SK-N-SH (cell line): ENCODE measurements around the gene SEZ6L. TPM values are rescaled to one million over a fixed set of nuclear protein-coding genes. Genes with fewer than 3 reads are reported as not detected.

Source experiments
- CTCF ChIA-PET: fragments of 300-600, 350-600 bp; formaldehyde crosslinking; extraction: SDS; loops from one replicate; lab custom pipeline; 2021; lab: Yijun Ruan, JAX
- POLR2A ChIA-PET: fragments of 350-600 bp; sonication (Branson Sonifier 250); formaldehyde crosslinking; extraction: SDS; loops from one replicate; lab custom pipeline; 2020; ENCODE audit warnings: antibody characterized with exemption, inconsistent platforms; lab: Yijun Ruan, JAX
- DNase-seq: peaks from one replicate; pipeline ENCODE4 v3.0.0; 2012
- H2AFZ ChIP-seq: fragments of 200-600 bp; sonication (generic); 2 replicates; pipeline ENCODE4 v1.8.1; 2016; ENCODE audit warnings: antibody characterized with exemption, mild to moderate bottlenecking, low read depth
- H3F3A ChIP-seq: fragments of 200-600 bp; sonication (generic); replicated peaks from 2 replicates; pipeline ENCODE3; 2016; ENCODE audit warnings: antibody characterized with exemption, mild to moderate bottlenecking; ENCODE audit not compliant: insufficient read depth
- H3K27ac ChIP-seq, 2 experiments: fragments of 200-500 bp in 1 of 2; fragments of 200-600 bp in 1 of 2; sonication (Bioruptor generic) in 1 of 2; sonication (generic), shearing (Covaris generic) in 1 of 2; 2 replicates each; pipeline versions ENCODE4 v1.5.1 to v1.6.1; 2014 to 2016; ENCODE audit warnings: low read depth in 2 of 2, inconsistent platforms in 1 of 2, low read length in 1 of 2, mild to moderate bottlenecking in 1 of 2, mixed read lengths in 1 of 2
- H3K27me3 ChIP-seq: fragments of 200-600 bp; sonication (generic), shearing (Covaris generic); 2 replicates; pipeline ENCODE4 v1.6.1; 2016; ENCODE audit warnings: mixed run types; ENCODE audit not compliant: insufficient read depth
- H3K36me3 ChIP-seq, 2 experiments: fragments of 200-500 bp in 1 of 2; fragments of 200-600 bp in 1 of 2; sonication (Bioruptor generic) in 1 of 2; sonication (generic) in 1 of 2; replicated peaks in 1 of 2; 2 replicates each; pipeline versions ENCODE3 to v1.5.1; 2014 to 2016; ENCODE audit warnings: low read length in 1 of 2, mild to moderate bottlenecking in 1 of 2; ENCODE audit not compliant: insufficient read depth in 2 of 2, control insufficient read depth in 1 of 2
- H3K4me1 ChIP-seq, 2 experiments: fragments of 200-500 bp in 1 of 2; fragments of 200-600 bp in 1 of 2; sonication (Bioruptor generic) in 1 of 2; sonication (generic), shearing (Covaris generic) in 1 of 2; 2 replicates each; pipeline versions ENCODE4 v1.5.1 to v1.6.1; 2014 to 2016; ENCODE audit warnings: low read depth in 1 of 2, low read length in 1 of 2, mixed run types in 1 of 2; ENCODE audit not compliant: insufficient read depth in 2 of 2, control insufficient read depth in 1 of 2
- H3K4me2 ChIP-seq: fragments of 200-600 bp; sonication (generic), shearing (Covaris generic); 2 replicates; pipeline ENCODE4 v1.6.1; 2017; ENCODE audit warnings: mixed run types
- H3K4me3 ChIP-seq, 2 experiments: fragments of 200-500 bp in 1 of 2; fragments of 200-600 bp in 1 of 2; sonication (Bioruptor generic) in 1 of 2; sonication (generic), shearing (Covaris generic) in 1 of 2; 2 replicates each; pipeline versions ENCODE4 v1.5.1 to v1.8.1; 2014 to 2016; ENCODE audit warnings: low read depth in 2 of 2, inconsistent platforms in 1 of 2, low read length in 1 of 2, mild to moderate bottlenecking in 1 of 2, mixed read lengths in 1 of 2, moderate library complexity in 1 of 2
- H3K79me2 ChIP-seq: fragments of 200-600 bp; sonication (generic); 2 replicates; pipeline ENCODE4 v1.8.1; 2017; ENCODE audit warnings: mild to moderate bottlenecking; ENCODE audit not compliant: insufficient read depth
- H3K9ac ChIP-seq: fragments of 200-600 bp; sonication (generic); 2 replicates; pipeline ENCODE4 v1.6.1; 2017; ENCODE audit warnings: mixed run types
- H3K9me2 ChIP-seq: fragments of 200-600 bp; sonication (generic); 2 replicates; pipeline ENCODE4 v1.6.1; 2017; ENCODE audit warnings: mixed run types
- H3K9me3 ChIP-seq: fragments of 200-600 bp; sonication (generic); 2 replicates; pipeline ENCODE4 v1.6.1; 2017; ENCODE audit warnings: mixed run types, mild to moderate bottlenecking, moderate library complexity
- H4K20me1 ChIP-seq: fragments of 200-600 bp; sonication (generic); 2 replicates; pipeline ENCODE4 v1.6.1; 2017; ENCODE audit warnings: mild to moderate bottlenecking, mixed run types; ENCODE audit not compliant: insufficient read depth
- CHD2 ChIP-seq: fragments of 150-350 bp; IDR thresholded peaks from 2 replicates; pipeline ENCODE4 v1.6.1; 2018; ENCODE audit warnings: low read length; ENCODE audit not compliant: partially characterized antibody
- ELF1 ChIP-seq: IDR thresholded peaks from 2 replicates; pipeline ENCODE4 v1.4.0; 2012
- EZH2phosphoT487 ChIP-seq: fragments of 200-600 bp; sonication (generic); IDR thresholded peaks from 2 replicates; pipeline ENCODE4 v1.6.1; 2017; ENCODE audit warnings: low read depth, mixed run types, mild to moderate bottlenecking, antibody characterized with exemption, moderate library complexity, borderline replicate concordance
- FOSL2 ChIP-seq: IDR thresholded peaks from 2 replicates; pipeline ENCODE4 v1.4.0; 2012; ENCODE audit warnings: low read depth, mild to moderate bottlenecking, moderate library complexity, borderline replicate concordance
- FOXJ3 ChIP-seq: sonication (generic); formaldehyde crosslinking; IDR thresholded peaks from 2 replicates; pipeline ENCODE4 v1.5.1; 2020; ENCODE audit warnings: mild to moderate bottlenecking, missing genetic modification reagents
- GABPA ChIP-seq: IDR thresholded peaks from 2 replicates; pipeline ENCODE4 v1.4.0; 2012; ENCODE audit warnings: low read depth, mild to moderate bottlenecking
- NFIC ChIP-seq: IDR thresholded peaks from 2 replicates; pipeline ENCODE4 v1.4.0; 2012; ENCODE audit warnings: borderline replicate concordance
- NRF1 ChIP-seq: IDR thresholded peaks from 2 replicates; pipeline ENCODE4 v1.6.1; 2012; ENCODE audit warnings: low read depth, mild to moderate bottlenecking, low read length
- POLR2AphosphoS5 ChIP-seq: IDR thresholded peaks from 2 replicates; pipeline ENCODE4 v1.6.1; 2012; ENCODE audit warnings: low read depth, low read length
- TCF12 ChIP-seq: IDR thresholded peaks from 2 replicates; pipeline ENCODE4 v1.4.0; 2012
- WGBS: methylation state at CpG from one replicate; pipeline ENCODE4 v1.1.6; 2017; ENCODE audit warnings: low lambda C conversion rate; 5-methylcytosine and 5-hydroxymethylcytosine counted together
- polyA plus RNA-seq, 3 experiments: library from polyadenylated mRNA; depleted of rRNA; stranded (reverse); fragments of >200 nt; gene quantifications; 2 replicates each; pipeline ENCODE4 v1.2.3, GENCODE V29; 2012
- TF ChIP-seq, protein P1 (sequence below): fragments of 200-600 bp; sonication (generic); IDR thresholded peaks from 2 replicates; pipeline ENCODE4 v1.6.1; 2017; ENCODE audit warnings: antibody characterized with exemption, mild to moderate bottlenecking, moderate library complexity
- TF ChIP-seq, protein P2 (sequence below): fragments of 150-350 bp; IDR thresholded peaks from 2 replicates; pipeline ENCODE4 v1.6.1; 2016; ENCODE audit warnings: mild to moderate bottlenecking, low read depth, low read length
- TF ChIP-seq, protein P3 (sequence below): IDR thresholded peaks from 2 replicates; pipeline ENCODE4; 2012
- TF ChIP-seq, protein P4 (sequence below): IDR thresholded peaks from 2 replicates; pipeline ENCODE4 v1.6.1; 2012; ENCODE audit warnings: mild to moderate bottlenecking, low read depth, low read length, moderate library complexity

SEZ6L gene
- polyA plus RNA-seq, 1 of the 3 experiments (the other 2 are of a cell fraction), result 0.10 TPM

DNA sequence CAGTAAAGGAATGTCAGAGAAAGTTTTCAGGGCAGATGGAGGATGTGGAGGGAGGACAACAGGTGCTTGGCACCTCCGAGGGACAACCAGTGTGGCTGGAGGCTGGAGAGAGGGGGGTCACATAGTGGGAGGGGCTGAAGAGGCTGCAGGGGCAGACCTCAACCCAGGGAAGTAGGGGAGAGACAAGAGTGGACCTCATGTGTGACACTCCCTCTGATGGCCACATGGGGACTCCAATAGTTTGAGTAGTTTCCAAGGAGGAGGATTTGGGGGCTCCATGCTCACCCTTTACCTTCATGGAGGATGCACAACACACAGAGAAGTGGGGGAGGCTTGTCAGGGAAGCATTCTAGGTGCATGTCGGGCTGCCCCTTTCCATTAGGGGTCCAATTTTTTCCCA, 224.7 kb downstream of the SEZ6L start:
- H3K4me3 ChIP-seq, result no peak overlapping the region
- ChIA-PET CTCF (interaction anchor here (0.6 to 5.6 kb wide), 5 partner anchors 11 to 283 kb away, joined by 3 to 83 read pairs (median 3); no protein-coding TSS in a partner anchor), POLR2A (no interaction called here)
- no peaks in the 10 kb centered on the region for H3F3A ChIP-seq
- TF ChIP-seq, protein P1, sequence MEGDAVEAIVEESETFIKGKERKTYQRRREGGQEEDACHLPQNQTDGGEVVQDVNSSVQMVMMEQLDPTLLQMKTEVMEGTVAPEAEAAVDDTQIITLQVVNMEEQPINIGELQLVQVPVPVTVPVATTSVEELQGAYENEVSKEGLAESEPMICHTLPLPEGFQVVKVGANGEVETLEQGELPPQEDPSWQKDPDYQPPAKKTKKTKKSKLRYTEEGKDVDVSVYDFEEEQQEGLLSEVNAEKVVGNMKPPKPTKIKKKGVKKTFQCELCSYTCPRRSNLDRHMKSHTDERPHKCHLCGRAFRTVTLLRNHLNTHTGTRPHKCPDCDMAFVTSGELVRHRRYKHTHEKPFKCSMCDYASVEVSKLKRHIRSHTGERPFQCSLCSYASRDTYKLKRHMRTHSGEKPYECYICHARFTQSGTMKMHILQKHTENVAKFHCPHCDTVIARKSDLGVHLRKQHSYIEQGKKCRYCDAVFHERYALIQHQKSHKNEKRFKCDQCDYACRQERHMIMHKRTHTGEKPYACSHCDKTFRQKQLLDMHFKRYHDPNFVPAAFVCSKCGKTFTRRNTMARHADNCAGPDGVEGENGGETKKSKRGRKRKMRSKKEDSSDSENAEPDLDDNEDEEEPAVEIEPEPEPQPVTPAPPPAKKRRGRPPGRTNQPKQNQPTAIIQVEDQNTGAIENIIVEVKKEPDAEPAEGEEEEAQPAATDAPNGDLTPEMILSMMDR, result 0 out of 2 replicates have a peak, but pooled peaks have one; percentile 18
- TF ChIP-seq, protein P2, sequence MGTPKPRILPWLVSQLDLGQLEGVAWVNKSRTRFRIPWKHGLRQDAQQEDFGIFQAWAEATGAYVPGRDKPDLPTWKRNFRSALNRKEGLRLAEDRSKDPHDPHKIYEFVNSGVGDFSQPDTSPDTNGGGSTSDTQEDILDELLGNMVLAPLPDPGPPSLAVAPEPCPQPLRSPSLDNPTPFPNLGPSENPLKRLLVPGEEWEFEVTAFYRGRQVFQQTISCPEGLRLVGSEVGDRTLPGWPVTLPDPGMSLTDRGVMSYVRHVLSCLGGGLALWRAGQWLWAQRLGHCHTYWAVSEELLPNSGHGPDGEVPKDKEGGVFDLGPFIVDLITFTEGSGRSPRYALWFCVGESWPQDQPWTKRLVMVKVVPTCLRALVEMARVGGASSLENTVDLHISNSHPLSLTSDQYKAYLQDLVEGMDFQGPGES, result no peak
- 27% methylated on average over 2 of the region's 2 CpGs for WGBS
- no peak overlapping the region for H3K4me2 ChIP-seq
- H3K9me3 ChIP-seq, result no peaks in the 10 kb centered on the region
- DNase-seq, result no peak
- no peaks in the 10 kb centered on the region for H3K79me2 ChIP-seq
- H3K9ac ChIP-seq, result no peak overlapping the region
- H3K4me1 ChIP-seq, result 0 out of 4 replicates have a peak, but pooled peaks cover 0 to 1% of the 10 kb centered on the region in 2 experiments
- H3K36me3 ChIP-seq, result no peaks in the 10 kb centered on the region
- H3K9me2 ChIP-seq, result no peaks in the 10 kb centered on the region
- no peak overlapping the region for H2AFZ ChIP-seq
- no peaks in the 10 kb centered on the region for H3K27me3 ChIP-seq
- no peaks in the 10 kb centered on the region for H4K20me1 ChIP-seq
- H3K27ac ChIP-seq, result no peak overlapping the region

DNA sequence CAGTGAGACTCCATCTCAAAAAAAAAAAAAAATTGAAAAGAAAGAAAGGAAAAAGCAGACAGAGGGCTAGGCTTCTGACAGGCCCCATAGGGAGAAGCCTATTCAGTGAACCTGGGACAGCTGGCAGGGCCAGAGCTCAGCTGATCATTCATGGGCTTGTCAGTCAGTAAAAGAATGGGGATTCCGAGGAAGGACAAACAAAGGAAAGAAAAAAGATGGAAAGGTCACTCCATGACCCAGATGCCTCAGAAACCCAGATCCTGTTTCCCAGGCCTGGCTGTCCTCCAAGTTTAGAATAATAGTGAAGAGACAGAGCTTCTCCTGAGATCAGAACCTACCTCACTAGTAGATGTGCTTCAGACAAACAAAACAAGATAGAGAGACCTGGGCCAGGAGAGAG, 225.5 kb downstream of the SEZ6L start:
- no peaks in the 10 kb centered on the region for H3K79me2 ChIP-seq

DNA sequence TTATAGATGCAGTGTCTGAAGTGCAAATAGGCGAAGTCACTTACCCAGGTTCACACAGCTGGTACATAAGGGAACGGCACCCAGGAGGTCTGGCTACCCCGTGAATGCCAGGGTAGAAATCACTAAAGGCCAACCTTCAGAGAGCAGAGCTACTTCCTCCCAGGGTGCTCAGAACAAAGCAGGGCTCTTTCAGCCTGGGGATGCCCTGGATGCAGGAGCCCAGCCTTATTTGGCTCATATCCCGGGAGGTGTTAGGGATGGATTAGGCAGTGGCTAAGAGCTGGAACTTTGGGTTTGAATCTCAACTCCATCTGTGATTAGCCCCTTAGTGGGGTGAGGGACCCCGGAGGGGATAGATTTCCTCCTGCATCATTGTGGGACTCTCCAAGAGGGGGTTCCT, 226.7 kb downstream of the SEZ6L start:
- Histone ChIP-seq H3K36me3 (no peaks in the 10 kb centered on the region), H3K27me3 (no peaks in the 10 kb centered on the region), H3K4me3 (no peak overlapping the region), H3K9me2 (no peaks in the 10 kb centered on the region), H3K79me2 (no peaks in the 10 kb centered on the region), H3K9me3 (no peaks in the 10 kb centered on the region), H3K4me1 (0 out of 4 replicates have a peak, but pooled peaks cover 0 to 4% of the 10 kb centered on the region in 2 experiments), H3K9ac (no peak overlapping the region), H2AFZ (no peak overlapping the region), H3F3A (no peaks in the 10 kb centered on the region), H4K20me1 (no peaks in the 10 kb centered on the region), H3K27ac (no peak overlapping the region), H3K4me2 (no peak overlapping the region)
- TF ChIP-seq POLR2AphosphoS5, result no peak
- TF ChIP-seq NRF1, result no peak
- no peak for TF ChIP-seq EZH2phosphoT487
- TF ChIP-seq NFIC, result no peak
- no peak for TF ChIP-seq FOXJ3 (CRISPR knock-in tag)
- no peak for TF ChIP-seq FOSL2
- TF ChIP-seq ELF1, result no peak
- TF ChIP-seq, protein P3, sequence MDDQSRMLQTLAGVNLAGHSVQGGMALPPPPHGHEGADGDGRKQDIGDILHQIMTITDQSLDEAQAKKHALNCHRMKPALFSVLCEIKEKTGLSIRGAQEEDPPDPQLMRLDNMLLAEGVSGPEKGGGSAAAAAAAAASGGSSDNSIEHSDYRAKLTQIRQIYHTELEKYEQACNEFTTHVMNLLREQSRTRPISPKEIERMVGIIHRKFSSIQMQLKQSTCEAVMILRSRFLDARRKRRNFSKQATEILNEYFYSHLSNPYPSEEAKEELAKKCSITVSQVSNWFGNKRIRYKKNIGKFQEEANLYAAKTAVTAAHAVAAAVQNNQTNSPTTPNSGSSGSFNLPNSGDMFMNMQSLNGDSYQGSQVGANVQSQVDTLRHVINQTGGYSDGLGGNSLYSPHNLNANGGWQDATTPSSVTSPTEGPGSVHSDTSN, result no peak
- TF ChIP-seq CHD2, result no peak
- TF ChIP-seq, protein P4, sequence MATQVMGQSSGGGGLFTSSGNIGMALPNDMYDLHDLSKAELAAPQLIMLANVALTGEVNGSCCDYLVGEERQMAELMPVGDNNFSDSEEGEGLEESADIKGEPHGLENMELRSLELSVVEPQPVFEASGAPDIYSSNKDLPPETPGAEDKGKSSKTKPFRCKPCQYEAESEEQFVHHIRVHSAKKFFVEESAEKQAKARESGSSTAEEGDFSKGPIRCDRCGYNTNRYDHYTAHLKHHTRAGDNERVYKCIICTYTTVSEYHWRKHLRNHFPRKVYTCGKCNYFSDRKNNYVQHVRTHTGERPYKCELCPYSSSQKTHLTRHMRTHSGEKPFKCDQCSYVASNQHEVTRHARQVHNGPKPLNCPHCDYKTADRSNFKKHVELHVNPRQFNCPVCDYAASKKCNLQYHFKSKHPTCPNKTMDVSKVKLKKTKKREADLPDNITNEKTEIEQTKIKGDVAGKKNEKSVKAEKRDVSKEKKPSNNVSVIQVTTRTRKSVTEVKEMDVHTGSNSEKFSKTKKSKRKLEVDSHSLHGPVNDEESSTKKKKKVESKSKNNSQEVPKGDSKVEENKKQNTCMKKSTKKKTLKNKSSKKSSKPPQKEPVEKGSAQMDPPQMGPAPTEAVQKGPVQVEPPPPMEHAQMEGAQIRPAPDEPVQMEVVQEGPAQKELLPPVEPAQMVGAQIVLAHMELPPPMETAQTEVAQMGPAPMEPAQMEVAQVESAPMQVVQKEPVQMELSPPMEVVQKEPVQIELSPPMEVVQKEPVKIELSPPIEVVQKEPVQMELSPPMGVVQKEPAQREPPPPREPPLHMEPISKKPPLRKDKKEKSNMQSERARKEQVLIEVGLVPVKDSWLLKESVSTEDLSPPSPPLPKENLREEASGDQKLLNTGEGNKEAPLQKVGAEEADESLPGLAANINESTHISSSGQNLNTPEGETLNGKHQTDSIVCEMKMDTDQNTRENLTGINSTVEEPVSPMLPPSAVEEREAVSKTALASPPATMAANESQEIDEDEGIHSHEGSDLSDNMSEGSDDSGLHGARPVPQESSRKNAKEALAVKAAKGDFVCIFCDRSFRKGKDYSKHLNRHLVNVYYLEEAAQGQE, result no peak
- ChIA-PET POLR2A (no interaction called here), CTCF (interaction anchor here (1.0 to 5.6 kb wide), 10 partner anchors 9 to 84 kb away, joined by 3 to 83 read pairs (median 4); no protein-coding TSS in a partner anchor)
- DNase-seq, result no peak
- 37% methylated on average over 5 of the region's 5 CpGs for WGBS

More for the DNA sequence above, 225.5 kb downstream of the SEZ6L start:
- CTCF ChIA-PET, result interaction anchor here (0.6 to 5.6 kb wide), 10 partner anchors 10 to 284 kb away, joined by 3 to 83 read pairs (median 4); no protein-coding TSS in a partner anchor
- H3K9me3 ChIP-seq, result no peaks in the 10 kb centered on the region
- H3K9ac ChIP-seq, result no peak overlapping the region
- no peak for DNase-seq
- 24% methylated on average over 1 of the region's 1 CpG for WGBS
- no peaks in the 10 kb centered on the region for H3F3A ChIP-seq
- H3K9me2 ChIP-seq, result no peaks in the 10 kb centered on the region
- H3K27me3 ChIP-seq, result no peaks in the 10 kb centered on the region
- no peak overlapping the region for H2AFZ ChIP-seq
- no peak overlapping the region for H3K4me3 ChIP-seq
- no peak overlapping the region for H3K27ac ChIP-seq
- POLR2A ChIA-PET, result no interaction called here
- no peak for TF ChIP-seq TCF12
- TF ChIP-seq GABPA, result no peak
- TF ChIP-seq, all 33 proteins: peak for 0
- Histone ChIP-seq H4K20me1 (no peaks in the 10 kb centered on the region), H3K36me3 (no peaks in the 10 kb centered on the region), H3K4me1 (0 out of 4 replicates have a peak, but pooled peaks cover 0 to 4% of the 10 kb centered on the region in 2 experiments), H3K4me2 (no peak overlapping the region)
